IMR-90 (cell line): ENCODE measurements around the gene GPC5. TPM values are rescaled to one million over a fixed set of nuclear protein-coding genes. Genes with fewer than 3 reads are reported as not detected.

Experiments
- ATAC-seq: fragments of 200-7000 bp; cut with Tn5 transposase; 2 replicates; pipeline ENCODE4 v1.9.1; 2020; ENCODE audit warnings: low read depth, mild to moderate bottlenecking, moderate library complexity
- BruUV-seq: library from RNA; stranded (reverse); fragments of 400-500 nt; replicated peaks from 2 replicates; lab custom pipeline; 2021; lab: Mats Ljungman, UMichigan
- CTCF ChIA-PET: fragments of 300-600 bp; formaldehyde crosslinking; extraction: SDS; loops from one replicate; lab custom pipeline; 2021; ENCODE audit warnings: antibody characterized with exemption; lab: Yijun Ruan, JAX
- POLR2A ChIA-PET: fragments of 300-600 bp; sonication (Branson Sonifier 250); formaldehyde crosslinking; loops from one replicate; lab custom pipeline; 2022; ENCODE audit warnings: antibody characterized with exemption; ENCODE audit not compliant: unreplicated experiment; lab: Charles Lee
- DNase-seq: peaks from one replicate; pipeline ENCODE4 v3.0.0; 2013
- H2AFZ ChIP-seq: replicated peaks from 2 replicates; pipeline ENCODE3; 2013; ENCODE audit warnings: low read length, mild to moderate bottlenecking; ENCODE audit not compliant: poor library complexity
- H2AK5ac ChIP-seq: 2 replicates; pipeline ENCODE4 v1.6.1; 2013; ENCODE audit warnings: low read depth, low read length, inconsistent platforms
- H2AK9ac ChIP-seq: replicated peaks from 2 replicates; pipeline ENCODE3; 2013; ENCODE audit warnings: mild to moderate bottlenecking, low read depth, low read length, moderate library complexity; ENCODE audit not compliant: poor library complexity
- H2BK120ac ChIP-seq: 2 replicates; pipeline ENCODE4 v1.6.1; 2013; ENCODE audit warnings: low read depth, low read length, inconsistent platforms
- H2BK15ac ChIP-seq: 3 replicates; pipeline ENCODE4 v1.6.1; 2013; ENCODE audit warnings: low read depth, low read length, inconsistent platforms
- H2BK20ac ChIP-seq: 2 replicates; pipeline ENCODE4 v1.6.1; 2013; ENCODE audit warnings: low read depth, mild to moderate bottlenecking, inconsistent platforms, low read length, moderate library complexity
- H2BK5ac ChIP-seq: 2 replicates; pipeline ENCODE4 v1.6.1; 2013; ENCODE audit warnings: mild to moderate bottlenecking, low read depth, low read length, inconsistent platforms; ENCODE audit not compliant: poor library complexity, severe bottlenecking
- H3K14ac ChIP-seq: replicated peaks from 2 replicates; pipeline ENCODE4 v1.6.1; 2013; ENCODE audit warnings: low read depth, low read length, inconsistent platforms
- H3K18ac ChIP-seq: 2 replicates; pipeline ENCODE4 v1.6.1; 2013; ENCODE audit warnings: low read depth, low read length, control low read depth
- H3K23ac ChIP-seq: 2 replicates; pipeline ENCODE4 v1.6.1; 2013; ENCODE audit warnings: low read depth, low read length, inconsistent platforms
- H3K27ac ChIP-seq: 2 replicates; pipeline ENCODE4 v1.5.1; 2013; ENCODE audit warnings: mild to moderate bottlenecking, control low read depth, low read length; ENCODE audit not compliant: insufficient read depth
- H3K27me3 ChIP-seq: 2 replicates; pipeline ENCODE4 v1.6.1; 2013; ENCODE audit warnings: low read length; ENCODE audit not compliant: control insufficient read depth, insufficient read depth
- H3K36me3 ChIP-seq: 2 replicates; pipeline ENCODE4 v1.6.1; 2013; ENCODE audit warnings: low read length, mixed read lengths; ENCODE audit not compliant: control insufficient read depth, insufficient read depth
- H3K4ac ChIP-seq: 2 replicates; pipeline ENCODE4 v1.6.1; 2013; ENCODE audit warnings: low read depth, low read length, inconsistent platforms
- H3K4me1 ChIP-seq: 2 replicates; pipeline ENCODE4 v1.6.1; 2013; ENCODE audit warnings: low read length, mixed read lengths; ENCODE audit not compliant: control insufficient read depth, insufficient read depth
- H3K4me2 ChIP-seq: 2 replicates; pipeline ENCODE4 v1.6.1; 2013; ENCODE audit warnings: low read depth, mild to moderate bottlenecking, control low read depth, low read length, moderate library complexity
- H3K4me3 ChIP-seq: 2 replicates; pipeline ENCODE4 v1.5.1; 2013; ENCODE audit warnings: low read depth, mild to moderate bottlenecking, control low read depth, low read length, moderate library complexity; ENCODE audit not compliant: insufficient read depth
- H3K56ac ChIP-seq: 2 replicates; pipeline ENCODE4 v1.6.1; 2013; ENCODE audit warnings: low read length, inconsistent platforms; ENCODE audit not compliant: insufficient read depth; ENCODE audit errors: extremely low read depth
- H3K79me1 ChIP-seq, 2 experiments: 2 replicates each; pipeline ENCODE4 v1.6.1; 2013; ENCODE audit warnings: low read length in 2 of 2, inconsistent platforms in 1 of 2, low read depth in 1 of 2
- H3K9ac ChIP-seq: 2 replicates; pipeline ENCODE4 v1.6.1; 2013; ENCODE audit warnings: low read depth, low read length, control low read depth
- H3K9me1 ChIP-seq: 2 replicates; pipeline ENCODE4 v1.6.1; 2013; ENCODE audit warnings: low read length, inconsistent platforms; ENCODE audit not compliant: insufficient read depth
- H3K9me3 ChIP-seq: 2 replicates; pipeline ENCODE4 v1.6.1; 2013; ENCODE audit warnings: low read length; ENCODE audit not compliant: control insufficient read depth, insufficient read depth
- H4K20me1 ChIP-seq: 2 replicates; pipeline ENCODE4 v1.6.1; 2013; ENCODE audit warnings: low read length, inconsistent platforms; ENCODE audit not compliant: insufficient read depth
- H4K5ac ChIP-seq: 2 replicates; pipeline ENCODE4 v1.6.1; 2013; ENCODE audit warnings: mild to moderate bottlenecking, low read depth, low read length, control low read depth
- H4K8ac ChIP-seq, 2 experiments: 2 replicates each; pipeline ENCODE4 v1.6.1; 2013; ENCODE audit warnings: low read depth in 2 of 2, low read length in 2 of 2, control low read depth in 1 of 2, inconsistent platforms in 1 of 2
- H4K91ac ChIP-seq: 2 replicates; pipeline ENCODE4 v1.6.1; 2013; ENCODE audit warnings: low read depth, low read length, inconsistent platforms; ENCODE audit not compliant: insufficient read depth
- CHD1 ChIP-seq: IDR thresholded peaks from 2 replicates; pipeline ENCODE4 v1.6.1; 2012; ENCODE audit warnings: low read depth, low read length, improper control_type of control experiment
- ELK1 ChIP-seq: fragments of 150-350 bp; IDR thresholded peaks from 2 replicates; pipeline ENCODE4 v1.6.1; 2016; ENCODE audit warnings: low read depth, mild to moderate bottlenecking, low read length, moderate library complexity, borderline replicate concordance
- MAFK ChIP-seq: IDR thresholded peaks from 2 replicates; pipeline ENCODE4 v1.6.1; 2012; ENCODE audit warnings: low read depth, low read length, improper control_type of control experiment
- RCOR1 ChIP-seq: IDR thresholded peaks from 2 replicates; pipeline ENCODE4 v1.6.1; 2012; ENCODE audit warnings: mild to moderate bottlenecking, low read length, improper control_type of control experiment; ENCODE audit not compliant: insufficient replicate concordance
- dilution Hi-C: fragments of 300-500 bp; cut with HindIII; formaldehyde crosslinking; loops from one replicate; pipeline ENCODE4 v1.14.3; 2018; ENCODE audit warnings: low sequenced_read_pairs; ENCODE audit not compliant: unreplicated experiment
- in situ Hi-C: fragments of 300-500 bp; cut with MboI; formaldehyde crosslinking; loops from 3 replicates; pipeline ENCODE4 v1.14.3; 2019; ENCODE audit warnings: low sequenced_read_pairs, inconsistent platforms, mixed read lengths
- intact Hi-C: fragments of 100-400 bp; cut with micrococcal nuclease; formaldehyde crosslinking; loops from 2 replicates; pipeline ENCODE4 v1.10.0; 2022
- polyA plus RNA-seq, 3 experiments: library from polyadenylated mRNA; depleted of rRNA; stranded (reverse); fragments of >200 nt; gene quantifications; 2 replicates each; pipeline ENCODE4 v1.2.3, GENCODE V29; 2012; ENCODE audit warnings: low replicate concordance in 1 of 3
- total RNA-seq: library from RNA; depleted of rRNA; stranded (reverse); fragments of >200 nt; gene quantifications from 2 replicates; pipeline ENCODE4 v1.2.3, GENCODE V29; 2012

GPC5 gene
- total and polyA plus RNA-seq, 2 of the 4 experiments (the other 2 are of a cell fraction): 0.94 to 1.8 TPM

GRCh38 chr13:92649140-92649813 lies 1250.9 kb downstream of the GPC5 start:
- Histone ChIP-seq H3K9ac (no peak overlapping the region), H2BK120ac (no peak overlapping the region), H3K4me3 (no peak overlapping the region), H3K23ac (no peak overlapping the region), H3K4me1 (no peaks in the 10 kb centered on the region), H4K91ac (no peak overlapping the region), H3K4me2 (no peak overlapping the region), H2AFZ (no peak overlapping the region), H3K79me1 (no peaks in the 10 kb centered on the region), H4K8ac (no peak overlapping the region), H3K27me3 (no peaks in the 10 kb centered on the region), H3K36me3 (no peaks in the 10 kb centered on the region), H3K4ac (no peak overlapping the region), H3K18ac (no peak overlapping the region), H2BK5ac (no peak overlapping the region), H4K20me1 (no peaks in the 10 kb centered on the region), H2BK15ac (no peak overlapping the region), H2AK5ac (no peak overlapping the region), H4K5ac (no peak overlapping the region), H3K27ac (no peak overlapping the region), H2BK20ac (no peak overlapping the region), H3K56ac (no peak overlapping the region), H3K9me1 (no peaks in the 10 kb centered on the region), H3K14ac (no peak overlapping the region), H2AK9ac (no peak overlapping the region), H3K9me3 (no peaks in the 10 kb centered on the region)
- dilution Hi-C loops (no loop called here), in situ Hi-C loops (no loop called here), intact Hi-C loops (no loop called here)
- no peak for TF ChIP-seq ELK1
- TF ChIP-seq RCOR1: no peak
- TF ChIP-seq CHD1: no peak
- TF ChIP-seq MAFK: no peak
- ChIA-PET POLR2A (no interaction called here), CTCF (no interaction called here)
- DNase-seq: no peak
- ATAC-seq: no peak
- no TSS peak for BruUV-seq
